ENCODE data around the gene NDUFS3.
A peak's percentile ranks its signal among the peaks of the same experiment; 100 is the strongest.

Gene NDUFS3

DNA sequence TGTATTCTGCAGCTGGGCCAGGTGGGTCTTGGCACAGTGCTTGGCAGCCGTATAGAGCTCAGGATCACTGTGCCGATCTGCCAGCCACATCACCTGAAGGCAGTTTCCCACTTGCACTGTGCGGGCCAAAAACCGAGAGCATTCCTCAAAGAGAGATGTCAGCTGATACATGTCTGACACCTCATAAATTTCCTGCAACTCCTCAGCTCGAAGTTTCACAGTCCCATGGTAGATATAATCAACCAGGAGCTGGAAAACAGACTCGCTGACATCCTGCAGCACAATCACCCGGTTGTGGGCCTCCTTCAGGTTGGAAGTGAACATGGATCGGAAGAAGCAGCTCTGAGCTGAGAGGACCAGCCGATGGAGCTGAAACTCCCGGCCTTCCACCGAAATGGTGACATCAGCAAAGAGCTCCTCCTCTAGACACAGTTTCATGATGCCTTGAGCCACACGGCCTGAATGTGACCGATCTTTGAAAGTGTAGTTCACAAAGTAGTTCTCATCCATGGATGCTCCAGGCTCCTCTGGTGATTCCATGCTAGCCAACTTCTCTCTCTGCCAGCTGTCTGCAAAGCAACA lies 1.3 kb upstream of the NDUFS3 start:
- TF ChIP-seq, protein P1, sequence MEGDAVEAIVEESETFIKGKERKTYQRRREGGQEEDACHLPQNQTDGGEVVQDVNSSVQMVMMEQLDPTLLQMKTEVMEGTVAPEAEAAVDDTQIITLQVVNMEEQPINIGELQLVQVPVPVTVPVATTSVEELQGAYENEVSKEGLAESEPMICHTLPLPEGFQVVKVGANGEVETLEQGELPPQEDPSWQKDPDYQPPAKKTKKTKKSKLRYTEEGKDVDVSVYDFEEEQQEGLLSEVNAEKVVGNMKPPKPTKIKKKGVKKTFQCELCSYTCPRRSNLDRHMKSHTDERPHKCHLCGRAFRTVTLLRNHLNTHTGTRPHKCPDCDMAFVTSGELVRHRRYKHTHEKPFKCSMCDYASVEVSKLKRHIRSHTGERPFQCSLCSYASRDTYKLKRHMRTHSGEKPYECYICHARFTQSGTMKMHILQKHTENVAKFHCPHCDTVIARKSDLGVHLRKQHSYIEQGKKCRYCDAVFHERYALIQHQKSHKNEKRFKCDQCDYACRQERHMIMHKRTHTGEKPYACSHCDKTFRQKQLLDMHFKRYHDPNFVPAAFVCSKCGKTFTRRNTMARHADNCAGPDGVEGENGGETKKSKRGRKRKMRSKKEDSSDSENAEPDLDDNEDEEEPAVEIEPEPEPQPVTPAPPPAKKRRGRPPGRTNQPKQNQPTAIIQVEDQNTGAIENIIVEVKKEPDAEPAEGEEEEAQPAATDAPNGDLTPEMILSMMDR (IDR thresholded peaks at IDR 0.05; ENCODE audit: low read length), result no peak
- no peak for TF ChIP-seq EZH2 (IDR thresholded peaks at IDR 0.05; ENCODE audit: borderline replicate concordance, low read length)
- Histone ChIP-seq H3K4me3 (ENCODE audit: low read depth, low read length, poor library complexity, severe bottlenecking) (peak overlapping the region; percentile 97), H2AFZ (ENCODE audit: low read length) (no peak overlapping the region), H3K9me2 (ENCODE audit: low read depth, low read length) (no peaks in the 10 kb centered on the region), H4K20me1 (ENCODE audit: insufficient read depth, low read length) (no peaks in the 10 kb centered on the region), H3K27ac (ENCODE audit: low read depth, low read length, poor library complexity, severe bottlenecking) (no peak overlapping the region), H3K79me2 (ENCODE audit: insufficient read depth, low read length) (peaks cover 16% of the 10 kb centered on the region), H3K9me3 (ENCODE audit: low read length) (no peaks in the 10 kb centered on the region), H3K27me3 (ENCODE audit: insufficient read depth, low read length) (no peaks in the 10 kb centered on the region), H3K9ac (ENCODE audit: low read length) (peak overlapping the region; percentile 99; the same call in 1 of the 2 replicates), H3K4me1 (ENCODE audit: insufficient read depth, low read length, severe bottlenecking) (peaks cover 29% of the 10 kb centered on the region), H3F3A (ENCODE audit: insufficient read depth, low read length) (no peaks in the 10 kb centered on the region), H3K4me2 (ENCODE audit: low read length) (peak overlapping the region; percentile 100), H3K36me3 (ENCODE audit: insufficient read depth, low read length) (peaks cover 63% of the 10 kb centered on the region)

DNA sequence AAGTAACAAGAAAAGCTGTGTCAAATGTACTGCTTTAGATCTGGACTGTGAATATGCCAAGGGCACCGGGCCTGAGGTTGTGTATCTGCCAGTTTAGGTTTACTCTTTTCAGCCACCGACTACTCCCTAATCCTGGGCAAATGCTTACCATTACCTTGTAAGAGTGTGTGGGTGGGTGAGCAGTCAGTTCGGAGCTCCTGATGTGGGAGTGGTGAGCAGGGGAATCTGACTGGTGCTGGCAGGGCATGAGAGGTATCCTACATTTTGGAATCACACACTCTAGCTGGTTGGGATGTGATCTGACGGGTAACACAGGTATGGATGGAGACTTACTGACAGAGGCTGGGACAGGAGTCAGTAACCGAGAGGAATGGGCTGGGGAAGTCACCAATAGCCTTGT lies 5.0 kb downstream of the NDUFS3 start:
- no peaks in the 10 kb centered on the region for H3K9me2 ChIP-seq (ENCODE audit: low read depth, low read length)

DNA sequence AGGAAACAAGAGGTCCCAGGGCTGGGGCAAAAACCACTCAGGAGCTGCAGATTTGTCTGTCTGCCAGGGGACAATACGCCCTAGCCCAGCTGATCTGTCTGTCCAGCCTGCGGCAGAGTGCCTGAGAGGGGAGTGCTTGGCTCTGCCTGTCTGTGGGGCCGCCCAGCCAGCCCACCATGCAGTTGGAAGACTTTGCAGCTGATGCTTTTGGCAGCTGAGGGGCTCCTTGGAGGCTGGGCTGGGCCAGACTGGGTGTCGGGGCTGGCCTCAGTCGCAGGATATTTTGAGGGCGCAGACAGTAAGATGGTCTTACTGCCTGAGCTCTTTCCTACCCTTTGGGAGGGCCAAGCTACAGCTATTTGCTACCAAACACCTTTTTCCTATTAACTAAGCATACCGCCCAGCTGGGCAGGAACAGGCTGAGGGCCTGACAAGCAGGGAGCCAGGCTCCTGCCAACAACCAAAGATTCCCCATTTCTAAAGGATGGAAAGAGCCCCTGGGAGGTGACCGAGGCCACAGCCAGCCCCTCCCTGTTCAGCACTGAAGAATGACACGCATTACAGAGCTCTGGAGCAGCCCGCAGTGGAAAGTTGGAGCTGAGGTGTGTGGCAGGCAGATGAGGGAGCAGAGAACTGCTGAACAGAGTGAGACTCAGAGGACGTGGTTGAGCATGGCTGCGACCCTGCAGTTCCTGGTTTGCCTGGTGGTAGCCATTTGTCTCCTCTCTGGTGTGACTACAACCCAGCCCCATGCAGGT lies 7.4 kb downstream of the NDUFS3 start, which contains the start of gene FAM180B:
TSS of gene FAM180B (plus strand) at position 581 of the 758 bp plus-strand sequence. CDS start at position 672, 91 bp downstream.
- H3K27ac ChIP-seq (ENCODE audit: low read depth, low read length, poor library complexity, severe bottlenecking), result no peak within 1 kb of the TSS
- no peak within 1 kb of the TSS for H3K4me2 ChIP-seq (ENCODE audit: low read length)
- no peaks in the 10 kb centered on the region for H3K79me2 ChIP-seq (ENCODE audit: insufficient read depth, low read length)
- H3K9me2 ChIP-seq (ENCODE audit: low read depth, low read length), result no peaks in the 10 kb centered on the region
- peaks cover 41% of the 10 kb centered on the region for H3K36me3 ChIP-seq (ENCODE audit: insufficient read depth, low read length)
- no peak within 1 kb of the TSS for H3K9ac ChIP-seq (ENCODE audit: low read length)
- no peaks in the 10 kb centered on the region for H3K4me1 ChIP-seq (ENCODE audit: insufficient read depth, low read length, severe bottlenecking)
- TF ChIP-seq, protein P1 (IDR thresholded peaks at IDR 0.05; ENCODE audit: low read length), result no peak
- no peak for TF ChIP-seq EZH2 (IDR thresholded peaks at IDR 0.05; ENCODE audit: borderline replicate concordance, low read length)
- no peak within 1 kb of the TSS for H3K4me3 ChIP-seq (ENCODE audit: low read depth, low read length, poor library complexity, severe bottlenecking)
- H2AFZ ChIP-seq (ENCODE audit: low read length), result no peak within 1 kb of the TSS
- H4K20me1 ChIP-seq (ENCODE audit: insufficient read depth, low read length), result no peaks in the 10 kb centered on the region
- H3K27me3 ChIP-seq (ENCODE audit: insufficient read depth, low read length), result no peaks in the 10 kb centered on the region
- no peaks in the 10 kb centered on the region for H3K9me3 ChIP-seq (ENCODE audit: low read length)
- 0 out of 2 replicates have a peak, but pooled peaks cover 4% of the 10 kb centered on the region for H3F3A ChIP-seq (ENCODE audit: insufficient read depth, low read length)

More for the DNA sequence above, 5.0 kb downstream of the NDUFS3 start:
- Histone ChIP-seq H3K79me2 (ENCODE audit: insufficient read depth, low read length) (peaks cover 16% of the 10 kb centered on the region), H4K20me1 (ENCODE audit: insufficient read depth, low read length) (no peaks in the 10 kb centered on the region), H3K4me1 (ENCODE audit: insufficient read depth, low read length, severe bottlenecking) (peaks cover 13% of the 10 kb centered on the region), H3K4me2 (ENCODE audit: low read length) (no peak overlapping the region), H3K27ac (ENCODE audit: low read depth, low read length, poor library complexity, severe bottlenecking) (no peak overlapping the region), H3K36me3 (ENCODE audit: insufficient read depth, low read length) (peaks cover 53% of the 10 kb centered on the region), H3F3A (ENCODE audit: insufficient read depth, low read length) (0 out of 2 replicates have a peak, but pooled peaks cover 4% of the 10 kb centered on the region), H2AFZ (ENCODE audit: low read length) (no peak overlapping the region), H3K9me3 (ENCODE audit: low read length) (no peaks in the 10 kb centered on the region), H3K9ac (ENCODE audit: low read length) (no peak overlapping the region), H3K4me3 (ENCODE audit: low read depth, low read length, poor library complexity, severe bottlenecking) (no peak overlapping the region), H3K27me3 (ENCODE audit: insufficient read depth, low read length) (no peaks in the 10 kb centered on the region)
- TF ChIP-seq EZH2 (IDR thresholded peaks at IDR 0.05; ENCODE audit: borderline replicate concordance, low read length), result no peak
- TF ChIP-seq, protein P1 (IDR thresholded peaks at IDR 0.05; ENCODE audit: low read length), result no peak
